GM13976 (cell line): ENCODE measurements around the gene EXOG.

Experiments
- DNase-seq: peaks from one replicate; pipeline ENCODE4 v3.0.0; 2012; ENCODE audit warnings: low spot score
- CTCF ChIP-seq: IDR thresholded peaks from 2 replicates; pipeline ENCODE4 v1.5.1; 2012; ENCODE audit warnings: borderline replicate concordance, mild to moderate bottlenecking; ENCODE audit not compliant: insufficient read depth; ENCODE audit errors: extremely low read depth, missing control alignments, control extremely low read depth
- in situ Hi-C: fragments of 300-500 bp; cut with MboI; formaldehyde crosslinking; loops from one replicate; pipeline ENCODE4 v1.12.0; 2022; ENCODE audit warnings: low sequenced_read_pairs, mixed read lengths, inconsistent platforms; ENCODE audit not compliant: unreplicated experiment

The EXOG gene

GRCh38 chr3:38516669-38517068 is 20.5 kb downstream of the EXOG start:
- in situ Hi-C loops: no loop called here
- no peak for TF ChIP-seq CTCF
- no peak for DNase-seq

GRCh38 chr3:38519000-38519399 is 22.9 kb downstream of the EXOG start:
- no peak for TF ChIP-seq CTCF
- in situ Hi-C loops: no loop called here
- no peak for DNase-seq

- no peak for DNase-seq
- TF ChIP-seq CTCF: no peak
- in situ Hi-C loops: no loop called here
These were observed 23.5 kb downstream of the EXOG start for GRCh38 chr3:38519651-38520050.

GRCh38 chr3:38521391-38521987 is 25.3 kb downstream of the EXOG start:
- peak; percentile 73 for DNase-seq
- in situ Hi-C loops: no loop called here
- TF ChIP-seq CTCF: peak; percentile 89

GRCh38 chr3:38522002-38522401 is 25.9 kb downstream of the EXOG start:
- DNase-seq: no peak
- TF ChIP-seq CTCF: no peak
- in situ Hi-C loops: no loop called here

GRCh38 chr3:38524141-38524739 is 28.1 kb downstream of the EXOG start:
- in situ Hi-C loops: no loop called here
- no peak for DNase-seq
- TF ChIP-seq CTCF: no peak

GRCh38 chr3:38526792-38527191 is 30.7 kb downstream of the EXOG start:
- in situ Hi-C loops: no loop called here

More at GRCh38 chr3:38526792-38527191, 30.7 kb downstream of the EXOG start:
- no peak for TF ChIP-seq CTCF
- no peak for DNase-seq
